NT2/D1 (cell line): ENCODE measurements around the gene ROBO1.

Source experiments
- SUZ12 ChIP-seq: IDR thresholded peaks from 2 replicates; pipeline ENCODE4 v1.6.1; 2011; ENCODE audit not compliant: insufficient read length, insufficient read depth; ENCODE audit errors: extremely low read depth
- YY1 ChIP-seq: IDR thresholded peaks from 2 replicates; pipeline ENCODE4 v1.6.1; 2011; ENCODE audit not compliant: insufficient read length, insufficient read depth
- ZNF274 ChIP-seq: IDR thresholded peaks from 2 replicates; pipeline ENCODE4 v1.6.1; 2011; ENCODE audit warnings: mild to moderate bottlenecking, low read depth, low read length

GRCh38 chr3:78992400-78992799, 775.4 kb downstream of the ROBO1 start:
- TF ChIP-seq SUZ12 (no peak), YY1 (no peak), ZNF274 (no peak)
